Pancreas (tissue), 10 donors: ENCODE data around the gene LIMCH1. TPM values are rescaled to one million over a fixed set of nuclear protein-coding genes. Genes with fewer than 3 reads are reported as not detected.

Experiments used
- ATAC-seq, 4 donors: fragments of 200-7000 bp; cut with Tn5 transposase; one replicate each; pipeline versions ENCODE4 v1.8.0 to v1.9.1; 2020; ENCODE audit warnings: mild to moderate bottlenecking in 4 of 4, moderate library complexity in 4 of 4
- DNase-seq, 6 donors: peaks; one replicate each; pipeline ENCODE4 v3.0.0-alpha.2; 2020
- FAIRE-seq: peaks from 2 replicates; lab custom pipeline; 2012; peaks lifted over from hg19 to GRCh38; lab: Jason Lieb, UNC
- H3K27ac ChIP-seq, 4 donors: fragments of 200-600 bp; sonication (generic); 1 replicate in 3 of 4; 2 replicates in 1 of 4; pipeline versions ENCODE4 v1.5.0 to v1.8.0; 2020
- H3K27me3 ChIP-seq, 4 donors: fragments of 200-600 bp; one replicate each; pipeline ENCODE4 v1.8.0; 2021
- H3K36me3 ChIP-seq, 3 donors: fragments of 200-600 bp; sonication (generic) in 1 of 3; one replicate each; pipeline versions ENCODE4 v1.5.0 to v1.8.0; 2020 to 2021
- H3K4me1 ChIP-seq, 3 donors: fragments of 200-600 bp; one replicate each; pipeline ENCODE4 v1.8.0; 2021
- H3K4me3 ChIP-seq, 4 donors: fragments of 200-600 bp; sonication (generic) in 2 of 4; one replicate each; pipeline versions ENCODE4 v1.5.0 to v1.8.0; 2020 to 2021
- H3K9me3 ChIP-seq, 4 donors: fragments of 200-600 bp; one replicate each; pipeline ENCODE4 v1.8.0; 2021
- WGBS, 2 donors: extraction: QIAGEN DNeasy Blood & Tissue Kit; methylation state at CpG; one replicate each; pipeline ENCODE4 v1.1.7; 2013; 5-methylcytosine and 5-hydroxymethylcytosine counted together
- intact Hi-C, 3 donors: fragments of 100-400 bp; cut with DNase I; formaldehyde crosslinking; loops; one replicate each; pipeline versions ENCODE4 v1.11.1 to v1.14.2; 2022
- polyA plus RNA-seq, 2 donors: library from polyadenylated mRNA; stranded (reverse); fragments of 200-250 nt; gene quantifications; one replicate each; pipeline ENCODE4 v1.2.3, GENCODE V29; 2013
- total RNA-seq, 6 donors: library from RNA; stranded (reverse); fragmentation: NEBNext Ultra II Directional in 4 of 6; extraction: Animal tissue kit (Norgen Biotek cat#: 25700) in 4 of 6; gene quantifications; one replicate each; pipeline versions ENCODE4 v1.2.1 to v1.2.4, GENCODE V29; 2021 to 2023
- TF ChIP-seq, protein P1 (sequence below), 4 donors: fragments of 200-600 bp; sonication (generic) in 3 of 4; IDR thresholded peaks; one replicate each; pipeline versions ENCODE4 v1.5.0 to v1.8.0; 2021; ENCODE audit warnings: antibody characterized with exemption in 4 of 4
- donor health status: healthy with polysubstance abuse.
- donor health status: DM: no; HTN: no; CAD: no; lungs with moderate emphysema.
- donor health status: DM: no; HTN: no; CAD: no.
- donor health status: control.
- donor health status: control.
- donor health status: Bipolar disorder and iron deficiency.
- donor health status: DM: yes; HTN: yes; CAD: no.
- donor health status: DM: no; HTN: no; CAD: no.
- donor health status: DM: no; HTN: no; CAD: no.
- donor health status: DM: yes; HTN: yes; CAD: no.

Gene LIMCH1
- total and polyA plus RNA-seq, 8 donors = 5.5 to 20.7 (median 11.0) TPM

DNA sequence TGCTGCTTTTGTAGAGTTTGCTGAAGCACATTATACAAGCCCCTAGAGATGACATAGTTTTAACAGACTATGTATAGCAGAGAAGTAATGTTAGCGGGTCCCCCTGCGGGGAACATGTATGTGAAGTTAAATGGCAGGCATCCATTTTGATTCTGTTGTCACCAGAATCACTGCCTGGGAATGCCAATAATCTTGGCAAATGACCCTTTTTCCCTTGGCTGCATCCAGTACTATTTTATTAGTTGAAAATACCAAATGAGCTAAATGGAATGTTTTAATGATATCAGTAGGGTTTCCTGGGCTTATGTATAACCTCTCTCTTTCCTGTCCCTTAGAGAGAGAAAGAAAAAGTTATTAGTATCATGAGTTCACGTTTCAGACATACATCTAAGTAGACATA lies 93.6 kb downstream of the LIMCH1 start:
- ATAC-seq (no peak), DNase-seq (no peak), FAIRE-seq (no peak)
- Histone ChIP-seq H3K27ac (no peak overlapping the region), H3K9me3 (no peaks in the 10 kb centered on the region), H3K36me3 (no peaks in the 10 kb centered on the region), H3K4me3 (no peak overlapping the region), H3K27me3 (no peaks in the 10 kb centered on the region), H3K4me1 (no peaks in the 10 kb centered on the region)
- TF ChIP-seq, protein P1, sequence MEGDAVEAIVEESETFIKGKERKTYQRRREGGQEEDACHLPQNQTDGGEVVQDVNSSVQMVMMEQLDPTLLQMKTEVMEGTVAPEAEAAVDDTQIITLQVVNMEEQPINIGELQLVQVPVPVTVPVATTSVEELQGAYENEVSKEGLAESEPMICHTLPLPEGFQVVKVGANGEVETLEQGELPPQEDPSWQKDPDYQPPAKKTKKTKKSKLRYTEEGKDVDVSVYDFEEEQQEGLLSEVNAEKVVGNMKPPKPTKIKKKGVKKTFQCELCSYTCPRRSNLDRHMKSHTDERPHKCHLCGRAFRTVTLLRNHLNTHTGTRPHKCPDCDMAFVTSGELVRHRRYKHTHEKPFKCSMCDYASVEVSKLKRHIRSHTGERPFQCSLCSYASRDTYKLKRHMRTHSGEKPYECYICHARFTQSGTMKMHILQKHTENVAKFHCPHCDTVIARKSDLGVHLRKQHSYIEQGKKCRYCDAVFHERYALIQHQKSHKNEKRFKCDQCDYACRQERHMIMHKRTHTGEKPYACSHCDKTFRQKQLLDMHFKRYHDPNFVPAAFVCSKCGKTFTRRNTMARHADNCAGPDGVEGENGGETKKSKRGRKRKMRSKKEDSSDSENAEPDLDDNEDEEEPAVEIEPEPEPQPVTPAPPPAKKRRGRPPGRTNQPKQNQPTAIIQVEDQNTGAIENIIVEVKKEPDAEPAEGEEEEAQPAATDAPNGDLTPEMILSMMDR (IDR thresholded peaks at IDR 0.05) = no peak
- intact Hi-C loops = no loop called here
- WGBS, 2 donors = 77 to 81% methylated on average over 3 of the region's 3 CpGs

- no peaks in the 10 kb centered on the region for H3K9me3 ChIP-seq
- no peaks in the 10 kb centered on the region for H3K27me3 ChIP-seq
- no peak overlapping the region for H3K4me3 ChIP-seq
- DNase-seq (no peak), ATAC-seq (peak in 1 of 4 donors; percentile 23), FAIRE-seq (no peak)
- WGBS, 2 donors = 69% methylated on average over 11 of the region's 11 CpGs
- H3K27ac ChIP-seq = no peak overlapping the region
- no peaks in the 10 kb centered on the region for H3K36me3 ChIP-seq
- intact Hi-C loops = no loop called here
- no peaks in the 10 kb centered on the region for H3K4me1 ChIP-seq
- TF ChIP-seq, protein P1 (IDR thresholded peaks at IDR 0.05) = no peak
Observed at GRCh38 chr4:41632481-41633073, 94.6 kb downstream of the LIMCH1 start.

DNA sequence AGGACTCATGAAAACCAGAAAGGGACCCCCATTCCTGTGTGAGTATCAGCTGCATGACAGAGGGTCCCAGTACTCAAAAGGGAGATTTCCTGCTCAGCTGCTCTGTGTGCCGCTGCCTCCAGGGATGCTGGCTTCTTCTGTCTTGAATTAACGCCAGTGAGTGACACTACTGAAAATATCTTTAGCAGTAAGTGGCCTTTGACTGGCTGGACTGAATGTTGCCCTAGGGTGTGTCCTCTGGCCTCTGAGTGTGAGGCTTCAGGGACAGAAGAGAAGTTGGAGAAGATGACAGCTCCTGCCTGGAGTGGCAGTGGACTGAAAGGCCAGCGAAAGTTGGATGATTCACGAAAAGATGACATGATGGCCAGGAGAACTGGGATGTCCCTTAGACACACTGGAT lies 95.4 kb downstream of the LIMCH1 start:
- Histone ChIP-seq H3K4me3 (no peak overlapping the region), H3K27ac (no peak overlapping the region), H3K4me1 (no peaks in the 10 kb centered on the region), H3K36me3 (no peaks in the 10 kb centered on the region), H3K27me3 (no peaks in the 10 kb centered on the region), H3K9me3 (no peaks in the 10 kb centered on the region)
- 85 to 86% methylated on average over 4 of the region's 4 CpGs for WGBS, 2 donors
- TF ChIP-seq, protein P1 (IDR thresholded peaks at IDR 0.05) = no peak
- intact Hi-C loops = no loop called here
- FAIRE-seq = no peak
- no peak for DNase-seq
- ATAC-seq = no peak

DNA sequence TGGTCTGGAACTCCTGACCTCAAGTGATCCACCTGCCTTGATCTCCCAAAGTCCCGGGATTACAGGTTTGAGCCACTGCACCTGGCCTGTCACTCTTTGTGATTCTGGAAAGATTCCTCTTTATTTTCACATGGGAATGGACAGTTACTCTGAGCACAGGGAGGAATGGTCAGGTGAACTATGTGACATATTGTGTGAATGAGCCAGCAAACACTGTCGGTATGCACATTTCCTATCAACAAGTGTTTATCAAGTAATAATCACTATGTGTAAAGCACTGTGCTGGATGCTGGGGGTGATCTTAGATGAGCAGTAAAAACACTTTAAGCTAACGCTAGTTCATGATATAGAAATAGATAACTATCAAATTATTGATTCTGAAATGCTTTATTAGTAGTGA lies 97.5 kb downstream of the LIMCH1 start:
- no peak for ATAC-seq
- no peaks in the 10 kb centered on the region for H3K4me1 ChIP-seq
- FAIRE-seq = no peak
- no peaks in the 10 kb centered on the region for H3K36me3 ChIP-seq
- H3K9me3 ChIP-seq = no peaks in the 10 kb centered on the region
- H3K27ac ChIP-seq = no peak overlapping the region
- H3K27me3 ChIP-seq = no peaks in the 10 kb centered on the region
- DNase-seq = no peak
- H3K4me3 ChIP-seq = no peak overlapping the region
- intact Hi-C loops = no loop called here
- 81 to 90% methylated on average over 3 of the region's 3 CpGs for WGBS, 2 donors
- TF ChIP-seq, protein P1 (IDR thresholded peaks at IDR 0.05) = no peak

GRCh38 chr4:41638203-41638602 lies 100.2 kb downstream of the LIMCH1 start:
- no peaks in the 10 kb centered on the region for H3K27me3 ChIP-seq
- no peak for FAIRE-seq

More at GRCh38 chr4:41638203-41638602, 100.2 kb downstream of the LIMCH1 start:
- 95 to 98% methylated on average over 3 of the region's 3 CpGs for WGBS, 2 donors
- no peak overlapping the region for H3K4me3 ChIP-seq
- ATAC-seq = no peak
- no peaks in the 10 kb centered on the region for H3K36me3 ChIP-seq
- no peaks in the 10 kb centered on the region for H3K4me1 ChIP-seq
- intact Hi-C loops = no loop called here
- TF ChIP-seq, protein P1 (IDR thresholded peaks at IDR 0.05) = no peak
- no peaks in the 10 kb centered on the region for H3K9me3 ChIP-seq
- no peak for DNase-seq
- H3K27ac ChIP-seq = no peak overlapping the region
